Neural cell (in vitro differentiated cells): ENCODE measurements around the gene HMCN2. TPM values are rescaled to one million over a fixed set of nuclear protein-coding genes. Genes with fewer than 3 reads are reported as not detected.

ENCODE experiments used
- H2AFZ ChIP-seq: fragments of 200-600, 300-800 bp; sonication (generic), shearing (Covaris generic); 2 replicates; pipeline ENCODE4 v1.6.0; 2014; ENCODE audit warnings: low read depth, mild to moderate bottlenecking, antibody characterized with exemption, low read length, moderate library complexity
- H3F3A ChIP-seq: fragments of 200-600 bp; shearing (Covaris generic); 2 replicates; pipeline ENCODE4 v1.6.1; 2016; ENCODE audit warnings: mild to moderate bottlenecking, moderate library complexity, mixed read lengths, antibody characterized with exemption, low read length; ENCODE audit not compliant: insufficient read depth, poor library complexity, severe bottlenecking
- H3K27ac ChIP-seq: fragments of 200-600, 300-800 bp; sonication (generic), shearing (Covaris generic); 2 replicates; pipeline ENCODE4 v1.5.1; 2014; ENCODE audit warnings: mild to moderate bottlenecking, low read length, moderate library complexity
- H3K27me3 ChIP-seq: fragments of 300-800, 200-600 bp; sonication (generic), shearing (Covaris generic); 2 replicates; pipeline ENCODE4 v1.6.0; 2014; ENCODE audit warnings: mild to moderate bottlenecking, low read depth, low read length, moderate library complexity; ENCODE audit not compliant: insufficient read depth
- H3K36me3 ChIP-seq: fragments of 300-800, 200-600 bp; sonication (generic), shearing (Covaris generic); 2 replicates; pipeline ENCODE4 v1.5.1; 2014; ENCODE audit warnings: mild to moderate bottlenecking, antibody characterized with exemption, low read length, moderate library complexity; ENCODE audit not compliant: insufficient read depth
- H3K4me2 ChIP-seq: fragments of 300-800, 200-600 bp; sonication (generic), shearing (Covaris generic); 2 replicates; pipeline ENCODE4 v1.6.0; 2014; ENCODE audit warnings: mild to moderate bottlenecking, low read length
- H3K4me3 ChIP-seq: fragments of 300-800, 200-600 bp; sonication (generic), shearing (Covaris generic); 2 replicates; pipeline ENCODE4 v1.5.1; 2014; ENCODE audit warnings: mild to moderate bottlenecking, low read length, moderate library complexity
- H3K79me2 ChIP-seq: fragments of 200-600 bp; shearing (Covaris generic); replicated peaks from 2 replicates; pipeline ENCODE4 v1.6.0; 2014; ENCODE audit warnings: mild to moderate bottlenecking, low read length, moderate library complexity; ENCODE audit not compliant: insufficient read depth
- H3K9ac ChIP-seq: fragments of 300-800, 200-600 bp; sonication (generic), shearing (Covaris generic); 2 replicates; pipeline ENCODE4 v1.6.1; 2016; ENCODE audit warnings: mild to moderate bottlenecking, low read length, mixed read lengths
- H3K9me2 ChIP-seq: fragments of 200-600 bp; shearing (Covaris generic); 2 replicates; pipeline ENCODE4 v1.6.1; 2016; ENCODE audit warnings: mild to moderate bottlenecking, low read length, mixed read lengths; ENCODE audit not compliant: insufficient read depth
- H3K9me3 ChIP-seq: fragments of 200-600, 300-800 bp; sonication (generic), shearing (Covaris generic); 2 replicates; pipeline ENCODE4 v1.6.1; 2016; ENCODE audit warnings: mild to moderate bottlenecking, mixed run types, low read length, moderate library complexity, mixed read lengths
- H4K20me1 ChIP-seq: fragments of 200-600 bp; shearing (Covaris generic); 2 replicates; pipeline ENCODE4 v1.6.1; 2016; ENCODE audit warnings: mild to moderate bottlenecking, mixed run types; ENCODE audit not compliant: insufficient read depth
- CTCF ChIP-seq: fragments of 450-650 bp; IDR thresholded peaks from 2 replicates; pipeline ENCODE4 v1.5.1; 2014; ENCODE audit warnings: antibody characterized with exemption, mild to moderate bottlenecking, moderate library complexity; ENCODE audit not compliant: poor library complexity, severe bottlenecking
- EP300 ChIP-seq: fragments of 450-650 bp; conservative IDR thresholded peaks from 2 replicates; pipeline ENCODE4 v1.6.1; 2014; ENCODE audit warnings: antibody characterized with exemption, mild to moderate bottlenecking, moderate library complexity; ENCODE audit not compliant: poor library complexity, severe bottlenecking
- EZH2 ChIP-seq: fragments of 200-600, 300-800 bp; shearing (Covaris generic), sonication (generic); IDR thresholded peaks from 2 replicates; pipeline ENCODE4 v1.6.1; 2014; ENCODE audit warnings: antibody characterized with exemption, low read length, borderline replicate concordance, mild to moderate bottlenecking; ENCODE audit not compliant: insufficient read depth, poor library complexity, severe bottlenecking
- MXI1 ChIP-seq: fragments of 450-650 bp; conservative IDR thresholded peaks from 2 replicates; pipeline ENCODE4 v1.6.1; 2014; ENCODE audit warnings: antibody characterized with exemption, mild to moderate bottlenecking; ENCODE audit not compliant: poor library complexity, severe bottlenecking
- POLR2AphosphoS5 ChIP-seq: IDR thresholded peaks from 2 replicates; pipeline ENCODE4 v1.6.1; 2012
- RAD21 ChIP-seq: fragments of 450-650 bp; conservative IDR thresholded peaks from 2 replicates; pipeline ENCODE4 v1.6.1; 2014; ENCODE audit warnings: antibody characterized with exemption, mild to moderate bottlenecking, moderate library complexity
- REST ChIP-seq: IDR thresholded peaks from 2 replicates; pipeline ENCODE4 v1.6.1; 2012; ENCODE audit warnings: borderline replicate concordance
- SMC3 ChIP-seq: fragments of 450-650 bp; conservative IDR thresholded peaks from 2 replicates; pipeline ENCODE4 v1.6.1; 2014; ENCODE audit warnings: antibody characterized with exemption, mild to moderate bottlenecking, moderate library complexity; ENCODE audit not compliant: poor library complexity
- TAF1 ChIP-seq: IDR thresholded peaks from 2 replicates; pipeline ENCODE4 v1.6.1; 2012; ENCODE audit warnings: low read depth
- polyA plus RNA-seq: library from polyadenylated mRNA; depleted of rRNA; stranded (reverse); fragments of >200 nt; gene quantifications from 2 replicates; pipeline ENCODE4 v1.2.3, GENCODE V29; 2014

The HMCN2 gene
- polyA plus RNA-seq, 1 donor from 2014 or later = 1.7 TPM

GRCh38 chr9:130366072-130366471 lies 100.5 kb downstream of the HMCN2 start:
- H3K36me3 ChIP-seq = no peaks in the 10 kb centered on the region

GRCh38 chr9:130366888-130367550 lies 101.5 kb downstream of the HMCN2 start:
- H3K9me2 ChIP-seq = no peaks in the 10 kb centered on the region
- H3K9ac ChIP-seq = no peak overlapping the region
- H2AFZ ChIP-seq = no peak overlapping the region
- H3K27ac ChIP-seq = no peak overlapping the region
- H3K27me3 ChIP-seq = no peaks in the 10 kb centered on the region
- no peak overlapping the region for H3K4me3 ChIP-seq
- H3K9me3 ChIP-seq = no peaks in the 10 kb centered on the region
- no peaks in the 10 kb centered on the region for H3F3A ChIP-seq
- H3K4me2 ChIP-seq = no peak overlapping the region
- no peaks in the 10 kb centered on the region for H3K36me3 ChIP-seq
- no peaks in the 10 kb centered on the region for H3K79me2 ChIP-seq
- H4K20me1 ChIP-seq = no peaks in the 10 kb centered on the region
- TF ChIP-seq REST (no peak), EP300 (no peak), MXI1 (no peak), SMC3 (no peak), CTCF (no peak)

More at GRCh38 chr9:130366072-130366471, 100.5 kb downstream of the HMCN2 start:
- Histone ChIP-seq H3K9me2 (no peaks in the 10 kb centered on the region), H4K20me1 (no peaks in the 10 kb centered on the region), H3K27ac (no peak overlapping the region), H3K79me2 (no peaks in the 10 kb centered on the region), H3F3A (no peaks in the 10 kb centered on the region), H3K4me3 (no peak overlapping the region), H2AFZ (no peak overlapping the region), H3K27me3 (no peaks in the 10 kb centered on the region), H3K9me3 (no peaks in the 10 kb centered on the region), H3K9ac (no peak overlapping the region), H3K4me2 (no peak overlapping the region)
- TF ChIP-seq TAF1 (no peak), MXI1 (no peak), RAD21 (no peak), POLR2AphosphoS5 (no peak), EZH2 (no peak), SMC3 (no peak), EP300 (no peak), REST (no peak), CTCF (no peak)
